HG03460 (cell line): ENCODE data around the gene PPP1R3E.
"Not testable (repeated sequence)": the region's sequence is repeated elsewhere in the genome, so short reads cannot be mapped to it uniquely, and the experiment has no call there.

Source experiments
- ATAC-seq: cut with Tn5 transposase; IDR thresholded peaks from one replicate; pipeline ENCODE4 v1.9.1; 2021; ENCODE audit not compliant: unreplicated experiment

Gene PPP1R3E, protein sequence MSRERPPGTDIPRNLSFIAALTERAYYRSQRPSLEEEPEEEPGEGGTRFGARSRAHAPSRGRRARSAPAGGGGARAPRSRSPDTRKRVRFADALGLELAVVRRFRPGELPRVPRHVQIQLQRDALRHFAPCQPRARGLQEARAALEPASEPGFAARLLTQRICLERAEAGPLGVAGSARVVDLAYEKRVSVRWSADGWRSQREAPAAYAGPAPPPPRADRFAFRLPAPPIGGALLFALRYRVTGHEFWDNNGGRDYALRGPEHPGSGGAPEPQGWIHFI

DNA sequence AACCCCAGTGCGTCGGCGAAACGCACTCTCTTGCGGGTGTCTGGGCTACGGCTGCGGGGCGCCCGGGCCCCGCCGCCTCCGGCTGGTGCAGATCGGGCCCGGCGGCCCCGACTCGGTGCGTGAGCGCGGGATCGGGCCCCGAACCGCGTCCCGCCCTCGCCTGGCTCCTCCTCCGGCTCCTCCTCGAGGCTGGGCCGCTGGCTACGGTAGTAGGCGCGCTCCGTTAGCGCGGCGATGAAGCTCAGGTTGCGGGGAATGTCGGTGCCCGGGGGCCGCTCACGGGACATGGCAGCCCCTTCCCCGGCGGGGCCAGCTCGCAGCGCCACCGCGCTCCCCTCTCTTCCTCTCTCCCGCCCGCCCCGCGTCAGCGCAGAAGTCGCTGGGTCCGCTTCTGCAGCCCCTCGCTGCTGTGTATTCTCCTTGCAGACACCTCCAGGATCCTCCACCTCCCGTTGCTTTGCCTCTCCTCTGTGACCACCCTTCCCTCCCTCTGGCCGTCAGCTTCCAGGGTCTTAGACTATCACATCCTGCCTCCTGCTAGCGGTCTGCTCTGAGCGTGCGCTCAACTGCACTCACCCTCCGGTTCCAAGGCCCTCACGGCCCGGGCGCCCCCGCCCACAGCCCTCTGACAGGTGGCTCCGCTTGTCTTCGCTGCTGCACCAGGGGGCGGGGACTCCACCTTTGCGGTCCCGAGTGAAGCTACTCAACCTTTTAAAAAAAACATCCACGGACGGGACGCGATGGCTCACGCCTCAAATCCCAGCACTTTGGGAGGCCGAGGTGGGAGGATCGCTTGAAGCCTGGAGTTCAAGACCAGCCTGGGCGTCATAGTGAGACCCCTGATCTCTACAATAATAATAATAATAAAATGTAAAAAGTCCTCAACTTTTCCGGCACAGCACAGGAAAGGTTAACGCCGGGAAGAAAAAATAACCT is at the start of gene PPP1R3E:
Gene PPP1R3E, minus strand, starts transcription at position 570 of the 936 bp plus-strand sequence. Its CDS starts 283 bp downstream, at position 287.
- peak; percentile 33 for ATAC-seq

DNA sequence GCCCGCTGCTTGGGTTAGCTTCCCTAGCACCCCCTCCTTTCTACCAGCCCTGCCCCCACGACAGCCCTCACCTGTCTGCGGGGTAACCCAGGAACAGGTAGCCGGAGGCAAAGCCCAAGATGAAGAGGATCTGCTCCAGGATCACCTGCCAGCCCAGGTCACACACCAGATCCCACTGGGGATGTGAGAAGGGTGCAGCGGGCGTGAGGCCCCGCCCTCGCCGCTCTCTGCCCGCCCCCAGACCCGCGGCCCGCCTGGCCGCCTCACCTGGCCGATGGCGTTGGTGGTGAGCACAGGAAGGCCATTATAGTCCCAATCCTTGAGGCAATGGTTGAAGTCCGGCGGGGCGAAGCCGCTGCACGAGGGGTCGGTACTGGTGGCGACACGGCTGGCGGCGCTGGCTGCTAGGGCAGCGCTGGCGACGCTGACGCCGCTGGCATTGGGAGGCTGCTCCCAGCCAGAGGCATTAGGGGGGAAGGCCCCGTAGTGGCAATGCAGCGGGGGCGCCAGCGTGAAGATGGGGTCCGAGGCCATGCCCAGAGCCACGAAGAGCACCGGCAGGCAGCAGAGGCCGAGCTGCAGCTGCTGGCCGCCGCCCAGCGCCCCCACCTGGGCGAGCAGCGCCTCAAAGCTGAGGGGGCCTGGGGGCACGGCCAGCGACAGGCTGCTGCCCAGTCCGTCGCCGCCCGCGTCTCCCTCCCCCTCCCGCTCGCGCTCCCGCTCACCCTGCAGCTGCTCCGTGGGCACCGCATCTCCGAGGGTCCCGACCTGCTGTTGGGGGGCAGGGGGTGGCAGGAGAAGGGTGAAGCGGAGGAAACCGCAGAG is 49.2 kb upstream of the PPP1R3E start:
- no peak for ATAC-seq

DNA sequence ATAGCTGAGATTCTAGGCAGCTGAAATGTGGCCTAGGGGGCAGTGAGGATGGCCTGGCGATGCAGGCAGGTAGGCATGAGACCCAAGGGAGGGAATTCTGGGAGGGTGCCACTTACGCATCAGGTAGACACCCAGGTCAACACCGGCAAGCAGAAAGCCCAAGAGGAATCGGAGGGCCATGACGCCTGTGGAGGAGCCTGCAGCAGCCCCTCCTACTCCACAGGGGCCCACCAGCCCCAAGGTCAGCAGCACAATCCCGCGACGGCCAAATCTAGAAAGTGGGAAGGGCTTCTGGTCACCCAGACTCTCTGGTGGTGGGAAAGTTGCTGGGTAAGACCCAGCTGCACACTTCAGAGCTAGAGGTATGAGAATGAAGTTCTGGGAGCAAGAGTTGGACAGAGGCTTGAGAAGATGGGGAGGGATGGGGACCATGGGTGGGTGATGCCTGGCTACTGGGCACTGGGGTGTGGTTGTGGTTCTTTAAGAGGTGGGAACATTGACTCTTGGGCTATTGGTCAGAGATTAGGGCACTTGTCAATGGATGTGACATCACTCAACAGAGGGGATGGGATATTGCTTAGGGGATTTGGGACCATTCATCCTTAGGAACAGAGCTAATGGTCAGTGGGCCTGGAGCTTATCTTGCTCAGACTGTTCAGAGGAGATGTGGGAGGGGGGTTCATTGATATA is 46.6 kb upstream of the PPP1R3E start:
- no peak for ATAC-seq

DNA sequence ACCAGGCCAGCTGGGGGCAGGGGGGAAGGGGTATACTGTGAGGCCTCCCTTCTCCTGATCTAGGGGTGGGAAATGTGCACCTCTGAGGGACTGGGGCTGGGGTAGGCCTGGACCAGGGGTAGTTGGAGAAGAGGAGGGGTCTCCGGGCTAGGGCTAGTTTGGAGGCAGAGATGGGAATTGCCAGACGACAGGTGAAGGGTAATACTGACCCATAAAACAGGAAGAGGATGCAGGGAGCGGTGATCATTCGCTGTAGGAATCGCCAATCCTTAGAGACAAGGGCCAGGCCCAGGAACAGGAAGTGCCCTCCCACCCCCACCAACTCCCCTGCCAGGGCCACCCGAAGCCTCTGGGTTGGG is 45.6 kb upstream of the PPP1R3E start:
- ATAC-seq: no peak

DNA sequence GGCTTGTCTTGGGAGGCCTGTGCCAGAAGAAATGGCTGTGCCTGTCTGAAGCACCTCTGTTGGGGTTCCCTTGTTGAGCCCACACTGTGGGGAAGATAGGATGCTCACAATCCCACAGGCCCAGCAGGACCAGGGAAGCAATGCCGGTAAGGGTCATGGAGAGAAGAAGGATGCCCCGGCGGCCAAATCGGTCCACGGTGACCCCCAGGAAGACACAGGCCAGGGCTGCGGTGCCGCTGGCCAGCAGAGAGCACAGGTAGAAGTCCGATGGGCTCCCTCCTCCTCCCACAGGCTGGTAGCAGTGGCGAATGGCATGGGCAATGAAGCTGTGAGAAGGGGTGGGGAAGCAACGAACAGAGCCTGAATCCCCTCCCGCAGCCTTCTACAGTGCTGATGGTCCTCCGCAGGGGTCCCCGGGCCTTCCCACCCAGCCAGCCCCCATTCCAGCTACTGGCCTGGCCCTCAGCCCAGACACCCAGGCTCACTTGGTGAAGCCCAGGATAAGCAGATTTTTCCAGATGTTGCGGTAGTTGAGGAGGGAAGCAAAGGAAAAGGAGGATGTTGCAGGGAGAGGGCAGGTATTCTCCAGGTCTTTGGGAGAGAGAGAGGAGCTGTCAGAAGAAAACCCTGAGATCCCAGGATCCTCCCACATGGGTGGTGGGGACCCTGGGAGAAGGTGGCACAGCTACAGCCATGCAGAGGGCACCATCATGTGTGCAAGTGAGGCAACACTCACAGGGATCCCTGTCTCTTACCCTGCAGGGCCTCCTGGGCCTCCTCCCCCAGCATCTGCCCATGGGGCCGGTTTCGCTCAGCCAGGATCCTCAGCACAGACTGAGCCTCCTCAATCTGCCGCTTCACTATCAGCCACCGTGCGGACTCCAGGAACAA is 45.0 kb upstream of the PPP1R3E start:
- no peak for ATAC-seq

DNA sequence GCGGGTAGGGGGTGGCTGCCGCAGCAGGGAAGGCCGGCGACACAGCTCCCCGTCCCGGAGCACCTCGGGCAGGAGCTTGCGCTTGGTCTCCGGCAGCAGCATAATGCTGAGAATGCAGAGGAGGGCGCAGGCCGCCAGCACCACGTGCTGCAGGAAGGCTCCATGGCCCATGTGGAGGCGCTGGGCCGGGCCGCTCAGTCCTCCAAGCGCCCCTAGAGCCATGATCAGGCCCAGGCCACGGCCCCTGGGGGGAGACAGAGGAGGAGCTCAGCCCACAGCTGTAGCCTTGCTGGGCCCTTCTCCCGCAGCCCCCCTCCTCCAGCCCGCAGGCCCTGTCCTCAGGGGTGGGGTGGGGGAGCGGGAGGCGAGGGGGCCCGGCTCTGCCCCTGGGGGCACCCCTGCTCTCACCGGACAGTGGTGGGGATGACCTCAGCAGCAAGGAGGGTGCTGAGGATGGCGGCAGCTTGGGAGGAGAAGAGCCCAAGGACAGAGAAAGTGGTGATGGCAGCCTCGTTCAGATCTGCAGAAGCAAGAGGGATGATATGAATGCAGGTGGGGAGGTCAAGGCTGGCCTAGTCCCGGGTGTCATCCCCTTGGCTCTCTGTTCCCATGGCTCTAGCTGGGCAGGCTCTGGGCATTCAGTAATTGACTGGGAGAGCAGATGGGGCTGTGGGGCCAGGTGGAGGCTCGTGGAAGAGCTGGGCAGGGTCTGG is 44.2 kb upstream of the PPP1R3E start:
- ATAC-seq: no peak

DNA sequence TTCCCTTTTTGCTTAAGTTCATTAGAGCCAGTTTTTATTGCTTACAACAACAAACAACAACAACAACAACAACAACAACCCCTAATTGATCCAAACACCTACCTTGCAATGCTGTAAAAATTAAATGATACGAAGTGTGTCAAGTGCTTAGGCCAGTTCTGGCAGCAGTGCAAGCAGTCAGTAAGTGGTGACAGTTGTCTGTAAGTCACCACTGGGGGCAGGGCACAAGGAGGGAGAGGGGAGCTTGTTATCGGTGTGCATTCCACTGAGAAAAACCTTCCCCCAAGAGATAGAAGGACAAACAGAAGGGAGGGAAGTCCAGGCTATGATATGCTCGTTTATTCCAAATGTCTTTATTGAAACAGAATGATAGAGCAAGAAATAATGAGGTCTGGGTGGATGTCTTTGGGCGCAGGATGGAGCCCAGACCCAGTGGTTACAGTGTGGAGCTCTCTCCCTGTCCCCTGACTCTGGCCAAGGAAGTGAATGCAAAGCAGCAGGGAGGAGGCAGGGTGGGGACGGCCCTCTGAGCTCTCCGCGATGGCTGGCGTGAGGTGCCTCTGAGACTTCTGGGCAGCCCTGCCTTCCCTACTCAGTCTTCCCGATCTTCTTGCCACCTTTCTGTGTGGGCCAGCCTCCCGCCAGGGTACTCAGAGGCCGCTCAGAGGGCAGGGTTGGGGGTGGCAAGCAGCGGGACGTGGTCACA is 43.5 kb upstream of the PPP1R3E start:
- ATAC-seq: no peak

DNA sequence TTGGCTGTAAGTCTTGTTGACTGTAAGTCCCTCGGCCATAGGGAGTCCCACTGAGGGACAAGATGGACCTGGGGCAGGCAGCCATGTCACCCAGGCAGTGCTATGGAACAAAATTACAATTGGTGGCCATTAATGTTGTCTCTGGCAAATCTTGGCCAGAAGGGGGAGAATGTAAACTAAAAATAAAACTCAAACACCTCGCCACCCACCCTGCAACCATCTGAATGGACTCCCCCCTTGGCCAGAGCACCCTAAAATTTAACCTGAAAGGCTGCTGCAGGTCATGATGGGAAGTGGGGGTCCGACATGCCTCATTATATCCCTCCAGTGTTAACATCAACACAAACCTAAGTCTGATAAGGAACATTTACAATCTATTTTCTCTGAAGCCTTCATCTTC is 41.8 kb upstream of the PPP1R3E start:
- no peak for ATAC-seq

DNA sequence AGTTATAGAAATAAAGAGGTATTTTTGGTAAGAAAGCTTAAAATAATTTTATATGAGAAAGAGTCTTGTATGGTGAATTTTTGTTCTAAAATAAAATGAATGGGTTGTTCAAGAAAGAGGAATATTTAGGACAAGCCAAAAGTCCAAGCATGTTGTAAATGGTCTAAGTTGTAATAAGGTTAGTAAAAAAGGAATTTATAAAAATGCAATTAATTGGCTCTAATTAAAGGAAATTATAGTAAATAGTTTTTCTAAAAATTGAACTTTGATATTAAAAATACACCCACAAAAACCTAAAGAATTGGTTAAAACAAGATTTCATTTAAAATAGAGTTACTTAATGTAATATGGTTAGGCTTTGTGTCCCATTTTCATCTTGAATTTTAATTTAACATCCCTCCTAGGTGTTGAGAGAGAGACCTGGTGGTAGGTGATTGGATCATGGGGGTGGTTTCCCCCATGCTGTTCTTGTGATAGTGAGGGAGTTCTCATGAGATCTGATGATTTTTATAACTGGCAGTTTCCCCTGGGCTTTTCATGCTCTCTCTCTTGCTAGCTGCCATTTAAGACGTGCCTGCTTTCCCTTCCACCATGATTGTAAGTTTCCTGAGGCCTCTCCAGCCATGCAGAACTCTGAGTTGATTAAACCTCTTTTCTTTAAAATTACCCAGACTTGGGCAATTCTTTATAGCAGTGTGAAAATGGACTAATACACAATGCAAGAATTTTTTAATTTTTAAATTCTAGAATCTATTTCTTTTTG is 37.0 kb upstream of the PPP1R3E start:
- no peak for ATAC-seq

DNA sequence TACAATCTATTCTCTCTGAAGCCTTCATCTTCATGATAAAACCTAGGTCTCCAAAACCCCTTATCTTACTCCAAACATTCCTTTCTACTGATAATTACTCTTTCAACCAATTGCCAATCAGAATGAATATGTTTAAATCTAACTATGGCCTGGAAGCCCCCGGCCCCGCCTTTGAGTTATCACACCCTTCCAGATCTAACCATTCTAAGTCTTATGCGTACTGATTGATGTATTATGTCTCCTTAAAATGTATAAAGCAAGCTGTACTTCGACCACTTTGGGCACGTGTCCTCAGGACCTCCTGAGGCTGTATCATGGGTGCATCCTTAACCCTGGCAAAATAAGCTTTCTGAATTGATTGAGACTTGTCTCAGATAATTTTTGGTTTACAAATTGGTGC is 33.0 kb upstream of the PPP1R3E start:
- no peak for ATAC-seq

DNA sequence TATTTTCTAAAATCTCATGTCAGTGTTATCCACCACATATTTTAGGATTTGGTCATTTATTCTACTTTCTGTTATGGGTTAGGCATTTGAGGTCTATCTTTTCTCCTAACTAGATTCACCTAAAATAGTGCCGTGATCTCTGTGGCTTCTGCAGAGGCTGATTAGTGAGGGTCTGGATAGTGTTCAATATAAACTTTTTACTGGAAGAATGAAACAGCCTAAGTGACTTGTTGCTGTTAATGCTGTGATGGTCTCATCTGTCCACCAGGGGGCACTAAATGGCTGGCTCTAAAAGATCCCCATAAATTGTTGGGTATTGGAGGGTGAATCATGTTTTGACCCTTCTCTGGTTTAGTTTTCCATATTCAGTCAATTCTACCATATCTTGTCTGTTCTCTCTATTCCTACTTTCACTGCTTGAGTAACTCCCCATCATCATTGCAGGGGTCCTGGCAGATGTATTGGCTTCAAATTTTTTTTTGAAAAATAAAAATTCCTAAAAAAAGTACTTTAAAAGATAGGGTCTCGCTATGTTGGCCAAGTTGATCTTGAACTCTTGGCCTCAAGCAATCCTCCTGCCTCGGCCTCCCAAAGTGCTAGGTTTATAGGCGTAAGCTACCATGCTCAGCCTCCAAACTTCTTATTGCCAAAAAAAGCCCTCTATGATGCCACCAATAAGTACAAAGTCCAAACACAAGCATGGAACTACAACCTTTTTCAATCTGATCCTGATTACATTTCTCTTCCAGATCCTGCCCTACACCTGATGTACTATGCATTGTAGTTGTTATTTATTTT is 25.5 kb upstream of the PPP1R3E start:
- ATAC-seq: no peak

DNA sequence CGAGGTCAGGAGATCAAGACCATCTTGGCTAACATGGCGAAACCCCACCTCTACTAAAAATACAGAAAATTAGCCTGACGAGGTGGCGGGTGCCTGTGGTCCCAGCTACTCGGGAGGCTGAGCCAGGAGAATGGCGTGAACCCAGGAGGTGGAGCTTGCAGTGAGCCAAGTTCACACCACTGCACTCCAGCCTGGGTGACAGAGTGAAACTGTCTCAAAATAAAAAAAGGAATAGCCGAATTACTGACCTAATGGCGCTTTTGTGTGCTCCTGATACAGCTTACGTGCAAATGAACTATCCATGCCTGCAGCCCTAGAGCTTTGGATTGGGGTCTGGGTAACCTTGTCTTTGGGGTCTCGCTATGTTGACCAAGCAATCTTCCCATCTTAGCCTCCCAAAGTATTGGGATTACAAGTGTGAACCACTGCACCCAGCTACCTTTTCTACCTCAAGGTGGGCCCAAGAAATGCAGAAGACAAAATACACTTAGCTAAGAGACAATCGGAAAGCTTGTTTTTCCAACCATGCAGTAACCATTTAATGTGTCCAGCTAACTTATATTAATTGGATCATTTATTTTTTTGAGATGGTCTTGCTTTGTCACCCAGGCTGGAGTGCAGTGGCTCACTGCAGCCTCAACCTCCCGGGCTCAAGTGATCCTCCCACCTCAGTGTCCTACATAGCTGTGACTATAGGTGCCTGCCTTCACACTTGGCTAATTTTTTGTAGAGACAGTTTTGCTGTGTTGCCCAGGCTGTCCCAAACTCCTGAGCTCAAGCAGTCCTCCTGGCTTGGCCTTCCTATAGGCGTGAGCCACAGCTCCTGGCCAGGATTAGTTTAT is 24.1 kb upstream of the PPP1R3E start:
- ATAC-seq: no peak

DNA sequence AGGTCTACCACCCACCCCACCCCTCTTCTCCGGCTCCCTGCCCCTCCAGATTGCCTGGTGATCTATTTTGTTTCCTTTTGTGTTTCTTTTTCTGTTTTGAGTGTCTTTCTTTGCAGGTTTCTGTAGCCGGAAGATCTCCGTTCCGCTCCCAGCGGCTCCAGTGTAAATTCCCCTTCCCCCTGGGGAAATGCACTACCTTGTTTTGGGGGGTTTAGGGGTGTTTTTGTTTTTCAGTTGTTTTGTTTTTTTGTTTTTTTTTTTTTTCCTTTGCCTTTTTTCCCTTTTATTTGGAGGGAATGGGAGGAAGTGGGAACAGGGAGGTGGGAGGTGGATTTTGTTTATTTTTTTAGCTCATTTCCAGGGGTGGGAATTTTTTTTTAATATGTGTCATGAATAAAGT is 23.1 kb upstream of the PPP1R3E start:
- ATAC-seq: not testable (repeated sequence)

DNA sequence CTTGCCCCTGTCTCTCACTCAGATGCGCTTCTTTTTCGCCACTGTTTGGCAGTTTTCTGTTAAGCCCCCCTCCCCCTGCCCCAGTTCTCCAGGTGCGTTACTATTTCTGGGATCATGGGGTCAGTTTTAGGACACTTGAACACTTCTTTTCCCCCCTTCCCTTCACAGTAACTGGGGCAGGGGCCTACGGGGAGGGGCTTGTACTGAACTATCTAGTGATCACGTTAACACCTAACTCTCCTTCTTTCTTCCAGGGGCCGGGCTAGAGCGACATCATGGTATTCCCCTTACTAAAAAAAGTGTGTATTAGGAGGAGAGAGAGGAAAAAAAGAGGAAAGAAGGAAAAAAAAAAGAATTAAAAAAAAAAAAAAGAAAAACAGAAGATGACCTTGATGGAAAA is 22.3 kb upstream of the PPP1R3E start:
- no peak for ATAC-seq

DNA sequence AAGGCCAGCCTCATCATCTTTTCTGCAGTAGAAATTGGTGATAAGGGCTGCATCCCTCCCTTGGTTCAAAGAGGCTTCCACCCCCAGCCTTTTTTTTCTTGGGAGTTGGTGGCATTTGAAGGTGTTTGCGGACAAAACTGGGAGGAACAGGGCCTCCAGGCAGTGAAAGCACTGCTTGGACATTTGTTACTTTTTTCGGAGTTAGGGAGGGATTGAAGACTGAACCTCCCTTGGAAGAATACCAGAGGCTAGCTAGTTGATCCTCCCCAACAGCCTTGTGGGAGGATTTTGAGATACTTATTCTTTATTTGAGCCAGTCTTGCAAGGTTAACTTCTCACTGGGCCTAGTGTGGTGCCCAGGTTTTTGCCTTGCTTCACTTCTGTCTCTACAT is 21.8 kb upstream of the PPP1R3E start:
- no peak for ATAC-seq

DNA sequence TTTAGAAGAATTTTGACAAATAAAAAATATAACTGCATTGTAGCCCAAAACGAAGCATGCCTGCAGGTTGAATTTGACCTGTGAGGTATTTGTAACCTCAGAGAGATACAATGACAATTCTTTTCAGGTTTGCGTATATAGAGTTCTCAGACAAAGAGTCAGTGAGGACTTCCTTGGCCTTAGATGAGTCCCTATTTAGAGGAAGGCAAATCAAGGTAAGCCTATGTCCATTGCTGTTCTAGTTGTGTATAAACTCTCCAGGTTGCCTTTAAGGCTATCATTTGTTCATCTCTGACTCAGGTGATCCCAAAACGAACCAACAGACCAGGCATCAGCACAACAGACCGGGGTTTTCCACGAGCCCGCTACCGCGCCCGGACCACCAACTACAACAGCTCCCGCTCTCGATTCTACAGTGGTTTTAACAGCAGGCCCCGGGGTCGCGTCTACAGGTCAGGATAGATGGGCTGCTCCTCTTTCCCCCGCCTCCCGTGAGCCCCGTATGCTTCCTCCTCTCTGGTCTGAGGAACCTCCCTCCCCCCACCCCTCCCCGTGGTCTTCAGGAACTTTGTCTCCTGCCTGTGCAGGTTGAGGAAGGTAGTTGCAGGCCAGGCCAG is 21.3 kb upstream of the PPP1R3E start:
- no peak for ATAC-seq
